Amniotic epithelial cell (primary cell): ENCODE results near the gene IGFBP2.

Source experiments
- DNase-seq: peaks from one replicate; pipeline ENCODE4 v3.0.0-alpha.2; 2010; ENCODE audit warnings: low read depth

IGFBP2 gene

DNA sequence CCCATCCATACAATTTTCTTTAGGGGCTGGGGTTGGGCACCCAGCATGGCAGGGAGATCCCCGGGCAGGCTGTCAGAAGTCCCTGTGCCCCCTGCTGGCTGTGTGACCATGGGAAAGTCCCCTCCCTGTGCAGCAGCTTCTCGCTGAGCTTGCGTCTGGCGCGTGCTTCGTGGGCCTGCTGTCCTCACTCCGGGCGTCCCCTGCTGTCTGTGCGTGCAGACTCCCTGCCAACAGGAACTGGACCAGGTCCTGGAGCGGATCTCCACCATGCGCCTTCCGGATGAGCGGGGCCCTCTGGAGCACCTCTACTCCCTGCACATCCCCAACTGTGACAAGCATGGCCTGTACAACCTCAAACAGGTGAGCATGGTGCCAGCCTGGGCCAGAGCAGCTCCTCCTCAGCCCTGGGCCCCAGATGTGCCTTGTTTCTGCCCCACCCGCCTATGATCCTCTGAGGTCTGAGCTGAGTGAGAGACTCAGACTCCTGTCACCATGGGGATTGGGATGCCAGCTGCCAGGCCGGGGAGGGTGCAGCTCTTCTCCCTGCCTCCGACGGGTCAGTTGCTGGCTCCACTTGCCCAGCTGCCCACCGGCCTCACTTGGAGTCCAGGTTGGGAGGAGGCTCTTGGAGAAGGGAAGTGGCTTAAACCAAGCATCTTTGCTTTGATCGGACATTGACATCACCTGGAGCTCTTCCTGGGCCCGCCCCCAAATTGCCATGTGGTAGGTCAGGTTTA, 28.6 kb downstream of the IGFBP2 start:
- no peak for DNase-seq

GRCh38 chr2:216663106-216663505, 29.9 kb downstream of the IGFBP2 start:
- DNase-seq = no peak

GRCh38 chr2:216663846-216664245, 30.6 kb downstream of the IGFBP2 start:
- no peak for DNase-seq

GRCh38 chr2:216664593-216665034, 31.4 kb downstream of the IGFBP2 start:
- peak; percentile 97 for DNase-seq

GRCh38 chr2:216665242-216665641, 32.0 kb downstream of the IGFBP2 start:
- DNase-seq = peak; percentile 58

- peak; percentile 30 for DNase-seq
These were observed 32.5 kb downstream of the IGFBP2 start for GRCh38 chr2:216665717-216666116.

- DNase-seq = peak; percentile 67
These were observed 33.4 kb downstream of the IGFBP2 start for GRCh38 chr2:216666461-216667233.

GRCh38 chr2:216670266-216671080, 37.3 kb downstream of the IGFBP2 start:
- DNase-seq = no peak

DNA sequence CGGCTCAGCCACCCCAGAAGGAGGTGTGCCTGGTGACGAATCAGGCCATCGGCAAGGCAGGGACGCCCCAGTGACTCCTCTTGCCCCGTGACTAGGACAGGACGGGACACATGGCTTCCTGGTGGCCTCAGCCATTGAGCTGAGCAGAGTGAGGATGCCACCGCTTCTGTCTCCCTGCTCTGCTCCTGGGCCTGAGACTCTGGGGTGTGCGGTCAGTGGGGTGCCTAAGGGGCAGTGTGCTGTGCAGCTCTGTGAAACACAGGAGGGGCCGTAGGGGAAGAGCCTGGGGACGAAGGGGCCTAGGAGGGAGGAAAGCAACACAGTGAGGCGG, 37.8 kb downstream of the IGFBP2 start:
- DNase-seq = no peak

GRCh38 chr2:216671791-216672343, 38.6 kb downstream of the IGFBP2 start:
- DNase-seq = no peak

GRCh38 chr2:216672466-216672865, 39.2 kb downstream of the IGFBP2 start:
- DNase-seq = no peak

- no peak for DNase-seq
These were observed 39.8 kb downstream of the IGFBP2 start for GRCh38 chr2:216673021-216673420.

GRCh38 chr2:216673609-216674008, 40.4 kb downstream of the IGFBP2 start:
- DNase-seq = no peak

DNA sequence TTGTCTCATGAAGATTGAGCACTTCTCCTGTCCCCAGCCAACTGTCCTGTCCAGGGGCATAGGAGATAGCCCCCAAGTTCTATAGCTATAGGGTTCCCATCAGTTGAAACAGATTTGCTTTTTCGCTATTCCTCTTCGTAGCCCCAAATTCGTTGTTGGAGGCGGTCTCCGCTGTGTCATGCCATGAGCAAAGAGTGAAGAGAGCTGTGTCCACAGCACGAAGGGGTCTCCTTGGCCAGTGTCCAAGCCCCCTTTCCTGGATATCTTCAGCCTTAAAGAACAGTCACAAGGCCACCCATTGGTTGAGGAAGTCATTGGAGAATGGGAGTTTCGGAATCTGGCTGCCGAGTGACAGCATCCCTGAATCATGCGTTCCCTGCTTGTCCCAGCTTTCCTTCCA, 41.2 kb downstream of the IGFBP2 start:
- DNase-seq = no peak

- DNase-seq = no peak
These were observed 43.4 kb downstream of the IGFBP2 start for GRCh38 chr2:216676630-216677029.

DNA sequence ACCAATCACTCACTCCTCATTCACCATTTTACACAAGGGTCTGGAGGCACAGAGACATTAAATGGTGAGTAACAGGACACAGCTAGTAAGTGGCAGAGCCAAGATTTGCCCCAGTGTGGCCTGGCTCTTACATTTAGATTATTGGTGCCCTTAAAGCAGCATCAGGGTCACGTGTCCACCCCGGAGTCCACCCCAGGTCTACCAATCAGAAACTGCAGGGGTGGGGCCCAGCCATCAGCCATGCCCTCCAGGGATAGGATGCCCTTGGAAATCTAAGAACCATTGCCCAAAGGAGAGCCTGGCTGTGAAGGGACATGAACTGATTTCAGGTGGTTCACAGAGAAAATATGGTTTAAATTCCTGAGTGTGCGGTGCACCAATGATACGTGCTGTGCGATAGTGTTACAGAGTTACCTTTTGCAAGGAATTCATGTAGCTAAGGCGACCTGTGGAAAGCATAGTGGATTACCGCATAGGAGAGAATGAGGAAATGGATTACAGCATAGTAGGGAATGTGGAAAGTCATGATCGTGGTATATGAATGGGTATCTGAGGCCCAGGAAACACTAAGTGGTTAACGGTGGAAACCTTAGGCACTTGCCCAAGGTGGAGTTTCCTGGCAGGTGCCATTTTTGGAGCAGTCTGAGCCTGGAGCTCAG, 44.3 kb downstream of the IGFBP2 start:
- no peak for DNase-seq

GRCh38 chr2:216678098-216678465, 44.9 kb downstream of the IGFBP2 start:
- DNase-seq = no peak

DNA sequence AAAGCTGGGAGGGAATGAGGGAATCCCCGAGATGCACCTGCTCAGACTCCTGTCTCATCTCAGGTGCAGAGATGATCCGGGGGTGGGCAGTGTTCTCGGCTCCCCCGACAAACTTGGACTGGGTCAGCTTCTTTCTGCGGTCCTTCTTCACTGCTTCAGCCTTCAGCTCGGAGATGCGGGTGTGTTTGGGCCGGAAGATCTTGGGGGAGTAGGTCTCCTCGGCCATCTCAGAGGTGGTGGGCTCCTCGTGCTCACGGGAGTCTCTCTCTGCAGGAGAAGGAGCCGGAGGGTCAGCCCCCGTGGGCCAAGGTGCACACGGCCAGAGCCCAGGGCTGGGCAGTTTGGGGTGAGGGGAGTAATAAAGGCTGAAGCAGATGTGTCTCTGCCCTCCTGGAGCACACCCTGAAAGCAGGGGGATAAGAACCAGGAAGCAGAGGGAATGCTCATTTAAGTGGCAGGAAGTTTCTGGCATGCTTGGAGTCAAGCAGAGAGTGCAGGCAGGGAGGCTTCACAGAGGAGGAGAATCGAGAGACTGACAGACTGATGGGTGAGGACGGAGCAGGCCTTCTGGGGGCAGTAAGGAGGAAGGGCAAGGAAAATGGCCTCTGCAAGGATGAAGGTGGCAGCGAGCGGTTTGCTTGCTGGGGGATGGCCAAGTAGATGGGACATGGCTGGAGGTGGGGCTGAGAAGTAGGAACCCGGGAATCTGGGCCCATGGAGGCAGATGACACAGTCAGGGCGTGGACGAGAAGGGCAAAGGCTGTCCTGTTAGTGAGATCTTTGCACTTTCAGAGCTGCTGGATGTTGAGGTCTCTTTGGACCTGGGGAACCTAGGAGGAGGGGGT, 45.8 kb downstream of the IGFBP2 start:
- DNase-seq = no peak

GRCh38 chr2:216679658-216680024, 46.4 kb downstream of the IGFBP2 start:
- DNase-seq = no peak

DNA sequence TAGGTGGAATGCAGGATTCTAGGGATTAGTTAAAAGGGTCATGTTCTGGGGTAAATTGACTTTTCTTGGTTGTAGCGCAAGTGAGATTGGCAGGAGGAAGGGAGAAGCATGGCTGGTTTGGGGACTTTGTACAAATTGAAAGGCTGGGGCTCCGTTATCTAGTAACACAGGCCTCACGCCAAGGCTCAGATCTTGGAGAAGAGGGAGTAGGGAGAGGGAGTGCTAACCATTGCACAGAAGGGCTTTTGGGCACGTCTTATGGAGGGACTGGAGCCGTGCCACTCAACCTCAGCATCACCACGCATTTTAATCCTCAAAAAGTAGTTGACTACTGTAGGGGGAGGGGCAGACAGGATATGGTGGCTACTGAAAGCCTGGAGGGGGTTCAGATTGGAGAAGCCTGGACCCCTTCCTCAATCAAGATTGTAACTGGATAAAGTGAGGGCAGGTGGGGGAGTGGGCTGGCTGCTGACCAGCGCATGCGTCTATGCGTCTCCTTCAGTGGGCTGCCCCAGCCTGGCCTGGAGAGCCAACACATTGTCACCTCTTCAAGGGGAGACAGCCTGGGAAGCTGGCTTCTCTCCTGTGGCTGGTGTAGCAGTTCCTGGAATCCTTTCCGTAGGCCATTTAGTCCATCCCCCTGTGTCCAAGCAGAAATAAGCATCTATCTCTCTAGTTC, 47.9 kb downstream of the IGFBP2 start:
- DNase-seq = no peak
